ENCODE data around the gene CAPNS2.

Gene CAPNS2

DNA sequence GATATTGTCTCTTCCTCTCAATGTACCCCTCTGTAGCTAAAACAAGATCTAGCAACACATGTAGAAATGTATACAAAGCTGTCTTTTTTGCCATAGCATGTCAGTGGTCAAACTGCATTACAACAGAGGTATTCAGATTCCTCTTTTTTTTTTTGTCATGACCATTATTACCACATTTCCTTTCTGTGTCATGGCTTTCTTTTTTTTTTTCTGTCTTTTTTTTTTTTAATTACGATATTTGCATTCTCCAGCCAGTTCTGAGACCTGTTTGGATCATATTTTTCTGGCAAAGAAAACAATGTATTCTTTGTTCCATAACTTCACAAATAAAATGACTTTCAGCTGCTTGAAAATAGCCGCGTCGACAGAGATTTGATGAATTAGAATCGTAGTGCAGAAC lies 27.4 kb upstream of the CAPNS2 start:
- Histone ChIP-seq H3K4me3 (IDR thresholded peaks at IDR 0.05; ENCODE audit: insufficient read depth, low read depth, low read length) (no peak overlapping the region), H3K9ac (no peak overlapping the region), H2AFZ (ENCODE audit: low read depth) (no peak overlapping the region), H3K4me1 (ENCODE audit: low read depth, poor library complexity, severe bottlenecking) (peaks cover 57% of the 10 kb centered on the region), H4K20me1 (ENCODE audit: insufficient read depth) (no peaks in the 10 kb centered on the region), H3K79me2 (ENCODE audit: insufficient read depth, low read depth) (no peaks in the 10 kb centered on the region), H3K36me3 (ENCODE audit: insufficient read depth) (no peaks in the 10 kb centered on the region), H3K27me3 (ENCODE audit: insufficient read depth, low read depth) (no peaks in the 10 kb centered on the region), H3K27ac (no peak overlapping the region), H3K4me2 (no peak overlapping the region)
- TF ChIP-seq, protein P1, sequence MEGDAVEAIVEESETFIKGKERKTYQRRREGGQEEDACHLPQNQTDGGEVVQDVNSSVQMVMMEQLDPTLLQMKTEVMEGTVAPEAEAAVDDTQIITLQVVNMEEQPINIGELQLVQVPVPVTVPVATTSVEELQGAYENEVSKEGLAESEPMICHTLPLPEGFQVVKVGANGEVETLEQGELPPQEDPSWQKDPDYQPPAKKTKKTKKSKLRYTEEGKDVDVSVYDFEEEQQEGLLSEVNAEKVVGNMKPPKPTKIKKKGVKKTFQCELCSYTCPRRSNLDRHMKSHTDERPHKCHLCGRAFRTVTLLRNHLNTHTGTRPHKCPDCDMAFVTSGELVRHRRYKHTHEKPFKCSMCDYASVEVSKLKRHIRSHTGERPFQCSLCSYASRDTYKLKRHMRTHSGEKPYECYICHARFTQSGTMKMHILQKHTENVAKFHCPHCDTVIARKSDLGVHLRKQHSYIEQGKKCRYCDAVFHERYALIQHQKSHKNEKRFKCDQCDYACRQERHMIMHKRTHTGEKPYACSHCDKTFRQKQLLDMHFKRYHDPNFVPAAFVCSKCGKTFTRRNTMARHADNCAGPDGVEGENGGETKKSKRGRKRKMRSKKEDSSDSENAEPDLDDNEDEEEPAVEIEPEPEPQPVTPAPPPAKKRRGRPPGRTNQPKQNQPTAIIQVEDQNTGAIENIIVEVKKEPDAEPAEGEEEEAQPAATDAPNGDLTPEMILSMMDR (conservative IDR thresholded peaks at IDR 0.05; ENCODE audit: low read depth, low read length), result no peak

DNA sequence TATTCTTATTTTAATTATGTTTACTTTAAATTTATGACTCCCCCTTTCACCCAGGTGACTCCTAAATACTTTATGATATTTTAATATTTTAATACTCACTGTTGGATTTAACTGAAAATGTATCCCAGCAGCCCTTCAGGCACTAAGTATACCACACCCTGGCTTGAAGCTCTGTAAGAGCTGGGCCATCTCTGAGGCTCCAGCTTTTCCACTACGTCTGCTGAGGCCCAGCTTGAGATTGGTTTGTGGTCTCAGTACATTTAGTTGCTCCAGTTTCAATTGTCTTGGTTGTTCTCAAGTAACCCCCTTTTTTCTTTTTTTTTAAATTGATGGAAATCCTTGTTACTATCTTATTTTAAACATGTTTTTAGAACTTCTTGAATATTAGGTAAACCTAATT lies 27.0 kb upstream of the CAPNS2 start:
- no peaks in the 10 kb centered on the region for H4K20me1 ChIP-seq (ENCODE audit: insufficient read depth)
- H3K27me3 ChIP-seq (ENCODE audit: insufficient read depth, low read depth), result no peaks in the 10 kb centered on the region
- no peak overlapping the region for H3K27ac ChIP-seq
- H3K4me2 ChIP-seq, result no peak overlapping the region
- H3K36me3 ChIP-seq (ENCODE audit: insufficient read depth), result no peaks in the 10 kb centered on the region
- H3K9ac ChIP-seq, result no peak overlapping the region
- TF ChIP-seq, protein P1 (conservative IDR thresholded peaks at IDR 0.05; ENCODE audit: low read depth, low read length), result no peak
- H3K4me3 ChIP-seq (IDR thresholded peaks at IDR 0.05; ENCODE audit: insufficient read depth, low read depth, low read length), result no peak overlapping the region
- H2AFZ ChIP-seq (ENCODE audit: low read depth), result no peak overlapping the region
- no peaks in the 10 kb centered on the region for H3K79me2 ChIP-seq (ENCODE audit: insufficient read depth, low read depth)
- H3K4me1 ChIP-seq (ENCODE audit: low read depth, poor library complexity, severe bottlenecking), result peaks cover 53% of the 10 kb centered on the region

DNA sequence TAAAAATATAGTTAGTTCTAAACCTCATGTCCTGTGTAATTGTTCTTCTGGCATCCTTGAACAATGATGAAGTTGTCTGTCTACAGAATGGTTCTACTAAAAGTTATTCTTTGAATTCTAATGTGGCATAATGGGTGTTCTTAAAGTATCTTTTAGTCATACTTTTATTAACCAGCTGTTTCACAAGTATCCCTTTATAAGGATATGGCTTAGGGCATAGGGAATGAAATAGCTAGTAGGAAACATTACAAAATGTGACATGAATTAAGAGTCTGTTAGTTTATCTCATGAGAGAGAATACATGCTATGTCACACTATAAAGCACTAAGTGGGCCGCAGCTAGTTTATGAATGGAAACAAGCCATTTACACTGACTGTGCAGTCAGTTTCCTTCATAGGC lies 26.3 kb upstream of the CAPNS2 start:
- Histone ChIP-seq H3K4me3 (IDR thresholded peaks at IDR 0.05; ENCODE audit: insufficient read depth, low read depth, low read length) (no peak overlapping the region), H3K36me3 (ENCODE audit: insufficient read depth) (no peaks in the 10 kb centered on the region), H3K4me2 (no peak overlapping the region), H3K79me2 (ENCODE audit: insufficient read depth, low read depth) (no peaks in the 10 kb centered on the region), H4K20me1 (ENCODE audit: insufficient read depth) (no peaks in the 10 kb centered on the region), H3K4me1 (ENCODE audit: low read depth, poor library complexity, severe bottlenecking) (peaks cover 46% of the 10 kb centered on the region), H3K27me3 (ENCODE audit: insufficient read depth, low read depth) (no peaks in the 10 kb centered on the region), H3K27ac (no peak overlapping the region), H2AFZ (ENCODE audit: low read depth) (no peak overlapping the region), H3K9ac (no peak overlapping the region)
- TF ChIP-seq, protein P1 (conservative IDR thresholded peaks at IDR 0.05; ENCODE audit: low read depth, low read length), result no peak

DNA sequence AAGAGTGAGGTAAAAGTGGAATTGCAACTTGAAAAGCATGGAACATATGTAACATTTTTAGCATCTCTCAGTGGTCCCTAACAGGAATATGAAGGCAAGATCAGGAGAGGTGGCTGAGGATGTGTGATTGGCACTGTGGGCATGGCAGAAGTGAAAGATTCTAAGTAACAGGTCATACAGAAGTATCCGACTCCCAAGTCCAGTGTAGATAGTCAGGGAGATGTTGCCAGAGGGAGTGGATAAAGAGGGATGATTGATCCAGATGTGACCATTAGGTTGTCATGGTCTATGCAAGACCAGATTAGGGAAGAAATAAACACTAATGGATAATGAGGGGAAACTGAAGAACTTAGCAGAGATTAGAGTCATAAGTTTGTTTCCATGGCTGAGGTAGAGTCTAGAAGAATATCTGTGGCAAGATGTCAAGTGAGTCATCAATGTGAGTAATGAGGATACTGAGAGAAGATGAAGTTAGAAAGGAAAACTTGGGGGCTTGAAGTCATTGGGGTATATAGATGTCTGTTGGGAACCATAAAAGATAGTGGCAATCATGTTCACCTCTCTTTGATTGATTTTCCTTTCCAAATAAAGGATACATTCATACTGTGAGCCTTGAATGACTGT lies 23.9 kb upstream of the CAPNS2 start:
- peaks cover 22% of the 10 kb centered on the region for H3K4me1 ChIP-seq (ENCODE audit: low read depth, poor library complexity, severe bottlenecking)
- H3K27ac ChIP-seq, result no peak overlapping the region
- H3K4me2 ChIP-seq, result no peak overlapping the region
- TF ChIP-seq, protein P1 (conservative IDR thresholded peaks at IDR 0.05; ENCODE audit: low read depth, low read length), result no peak
- H3K27me3 ChIP-seq (ENCODE audit: insufficient read depth, low read depth), result no peaks in the 10 kb centered on the region
- H2AFZ ChIP-seq (ENCODE audit: low read depth), result no peak overlapping the region
- H3K36me3 ChIP-seq (ENCODE audit: insufficient read depth), result no peaks in the 10 kb centered on the region
- no peaks in the 10 kb centered on the region for H3K79me2 ChIP-seq (ENCODE audit: insufficient read depth, low read depth)
- H3K4me3 ChIP-seq (IDR thresholded peaks at IDR 0.05; ENCODE audit: insufficient read depth, low read depth, low read length), result no peak overlapping the region
- no peaks in the 10 kb centered on the region for H4K20me1 ChIP-seq (ENCODE audit: insufficient read depth)
- H3K9ac ChIP-seq, result no peak overlapping the region
